H1 (cell line): Measurements from ENCODE around the gene LRRC4C. TPM values are rescaled to one million over a fixed set of nuclear protein-coding genes. Genes with fewer than 3 reads are reported as not detected.

Source experiments
- CTCF ChIA-PET: fragments of 300-600 bp; sonication (Branson Sonifier 250); formaldehyde crosslinking; loops from one replicate; lab custom pipeline; 2021; ENCODE audit not compliant: partially characterized antibody; lab: Charles Lee
- POLR2A ChIA-PET: fragments of 300-600 bp; sonication (Branson Sonifier 250); formaldehyde crosslinking; loops from one replicate; lab custom pipeline; 2021; ENCODE audit warnings: inconsistent platforms; ENCODE audit not compliant: partially characterized antibody; lab: Charles Lee
- DNase-seq, 2 experiments: peaks; one replicate each; pipeline versions ENCODE4 v3.0.0 to v3.0.0-alpha.2; 2010 to 2022; ENCODE audit warnings: low spot score in 2 of 2, low read depth in 1 of 2, mixed read lengths in 1 of 2
- FAIRE-seq: peaks from 2 replicates; lab custom pipeline; 2011; peaks lifted over from hg19 to GRCh38; lab: Jason Lieb, UNC
- H2AFZ ChIP-seq: 2 replicates; pipeline ENCODE4 v1.8.1; 2012; ENCODE audit warnings: low read length, inconsistent platforms
- H2AK5ac ChIP-seq: 2 replicates; pipeline ENCODE4 v1.6.1; 2013; ENCODE audit warnings: low read depth, low read length
- H2BK120ac ChIP-seq: replicated peaks from 2 replicates; pipeline ENCODE3; 2013; ENCODE audit warnings: low read depth, low read length, inconsistent platforms
- H2BK12ac ChIP-seq: 2 replicates; pipeline ENCODE4 v1.6.1; 2013; ENCODE audit warnings: low read depth, low read length
- H2BK15ac ChIP-seq: 2 replicates; pipeline ENCODE4 v1.6.1; 2013; ENCODE audit warnings: low read length
- H2BK20ac ChIP-seq: 2 replicates; pipeline ENCODE4 v1.6.1; 2013; ENCODE audit warnings: low read length
- H2BK5ac ChIP-seq: 2 replicates; pipeline ENCODE4 v1.6.1; 2013; ENCODE audit warnings: low read depth, low read length
- H3K14ac ChIP-seq: 2 replicates; pipeline ENCODE4 v1.6.1; 2013; ENCODE audit warnings: inconsistent platforms; ENCODE audit not compliant: insufficient read length
- H3K18ac ChIP-seq: 2 replicates; pipeline ENCODE4 v1.6.1; 2013; ENCODE audit warnings: low read length; ENCODE audit errors: extremely low read depth
- H3K23ac ChIP-seq: 2 replicates; pipeline ENCODE4 v1.6.1; 2013; ENCODE audit warnings: inconsistent platforms; ENCODE audit not compliant: insufficient read length
- H3K23me2 ChIP-seq: 2 replicates; pipeline ENCODE4 v1.6.1; 2013; ENCODE audit warnings: low read depth, low read length
- H3K27ac ChIP-seq: 2 replicates; pipeline ENCODE4 v1.6.1; 2011; ENCODE audit warnings: low read depth, low read length, inconsistent platforms
- H3K27me3 ChIP-seq, 4 experiments: replicated peaks in 1 of 4; 1 replicate in 1 of 4; 2 replicates in 3 of 4; pipeline versions ENCODE4 v1.6.1 to v1.8.1; 2011 to 2013; ENCODE audit warnings: low read length in 3 of 4, mild to moderate bottlenecking in 3 of 4, inconsistent platforms in 2 of 4, mixed read lengths in 2 of 4, moderate library complexity in 1 of 4; ENCODE audit not compliant: control insufficient read depth in 3 of 4, insufficient read depth in 3 of 4; ENCODE audit errors: extremely low read depth in 1 of 4
- H3K36me3 ChIP-seq, 4 experiments: 2 replicates each; pipeline versions ENCODE4 v1.6.1 to v1.8.1; 2011 to 2013; ENCODE audit warnings: mild to moderate bottlenecking in 4 of 4, low read length in 3 of 4, moderate library complexity in 2 of 4, control low read depth in 1 of 4, inconsistent platforms in 1 of 4; ENCODE audit not compliant: insufficient read depth in 4 of 4, control insufficient read depth in 2 of 4
- H3K4ac ChIP-seq: replicated peaks from 2 replicates; pipeline ENCODE3; 2013; ENCODE audit warnings: low read length, low read depth, mixed read lengths, inconsistent platforms; ENCODE audit not compliant: insufficient read length
- H3K4me1 ChIP-seq, 4 experiments: replicated peaks in 1 of 4; 1 replicate in 1 of 4; 2 replicates in 3 of 4; pipeline versions ENCODE4 v1.6.1 to v1.8.1; 2011 to 2013; ENCODE audit warnings: low read length in 3 of 4, inconsistent platforms in 2 of 4, mixed read lengths in 1 of 4; ENCODE audit not compliant: insufficient read depth in 4 of 4, control insufficient read depth in 3 of 4
- H3K4me2 ChIP-seq, 2 experiments: 2 replicates each; pipeline versions ENCODE4 v1.6.1 to v1.8.1; 2011 to 2013; ENCODE audit warnings: low read depth in 2 of 2, low read length in 2 of 2, control low read depth in 1 of 2, inconsistent platforms in 1 of 2, mild to moderate bottlenecking in 1 of 2; ENCODE audit not compliant: insufficient read depth in 1 of 2
- H3K4me3 ChIP-seq, 4 experiments: fragments of 200-600, 300-600 bp in 1 of 4; sonication (generic), shearing (Covaris generic), sonication (Bioruptor Twin) in 1 of 4; 2 replicates each; pipeline versions ENCODE4 v1.5.1 to v1.8.1; 2011 to 2016; ENCODE audit warnings: low read length in 4 of 4, low read depth in 3 of 4, control low read depth in 2 of 4, inconsistent platforms in 2 of 4, mild to moderate bottlenecking in 2 of 4, mixed read lengths in 1 of 4, moderate library complexity in 1 of 4; ENCODE audit not compliant: insufficient read depth in 2 of 4; ENCODE audit errors: extremely low read depth in 1 of 4
- H3K56ac ChIP-seq: replicated peaks from 2 replicates; pipeline ENCODE3; 2013; ENCODE audit warnings: low read depth, mild to moderate bottlenecking, mixed read lengths, low read length, inconsistent platforms; ENCODE audit not compliant: insufficient read length
- H3K79me1 ChIP-seq: 2 replicates; pipeline ENCODE4 v1.6.1; 2013; ENCODE audit warnings: low read depth, low read length, control low read depth
- H3K79me2 ChIP-seq, 2 experiments: 2 replicates each; pipeline versions ENCODE4 v1.6.1 to v1.8.1; 2012 to 2013; ENCODE audit warnings: low read length in 2 of 2, mild to moderate bottlenecking in 2 of 2, inconsistent platforms in 1 of 2; ENCODE audit not compliant: insufficient read depth in 2 of 2, control insufficient read depth in 1 of 2
- H3K9ac ChIP-seq, 4 experiments: replicated peaks in 1 of 4; 1 replicate in 1 of 4; 2 replicates in 3 of 4; pipeline versions ENCODE4 v1.6.1 to v1.8.1; 2011 to 2013; ENCODE audit warnings: low read depth in 3 of 4, low read length in 3 of 4, control low read depth in 2 of 4, mild to moderate bottlenecking in 2 of 4, moderate library complexity in 2 of 4, inconsistent platforms in 1 of 4; ENCODE audit errors: extremely low read depth in 1 of 4
- H3K9me3 ChIP-seq, 2 experiments: 2 replicates each; pipeline versions ENCODE4 v1.6.1 to v1.8.1; 2012 to 2013; ENCODE audit warnings: mild to moderate bottlenecking in 2 of 2, moderate library complexity in 2 of 2, control low read depth in 1 of 2, inconsistent platforms in 1 of 2, low read depth in 1 of 2, low read length in 1 of 2, mixed read lengths in 1 of 2; ENCODE audit not compliant: insufficient read depth in 2 of 2
- H4K20me1 ChIP-seq, 2 experiments: replicated peaks in 1 of 2; 2 replicates each; pipeline versions ENCODE3 to v1.8.1; 2011 to 2013; ENCODE audit warnings: inconsistent platforms in 2 of 2, low read length in 2 of 2, mild to moderate bottlenecking in 1 of 2; ENCODE audit not compliant: insufficient read depth in 2 of 2, control insufficient read depth in 1 of 2
- H4K5ac ChIP-seq: 2 replicates; pipeline ENCODE4 v1.6.1; 2013; ENCODE audit warnings: low read length, low read depth, mixed read lengths, inconsistent platforms; ENCODE audit not compliant: insufficient read length
- H4K8ac ChIP-seq: 2 replicates; pipeline ENCODE4 v1.8.0; 2013; ENCODE audit warnings: mild to moderate bottlenecking, moderate library complexity, low read length, inconsistent platforms; ENCODE audit not compliant: insufficient read depth; ENCODE audit errors: extremely low read depth
- H4K91ac ChIP-seq: replicated peaks from 2 replicates; pipeline ENCODE3; 2013; ENCODE audit warnings: low read length, mixed read lengths, inconsistent platforms; ENCODE audit not compliant: insufficient read length
- CHD1 ChIP-seq: IDR thresholded peaks from 2 replicates; pipeline ENCODE4 v1.6.1; 2012; ENCODE audit warnings: low read depth, low read length, improper control_type of control experiment
- CREB1 ChIP-seq: IDR thresholded peaks from 2 replicates; pipeline ENCODE4 v1.6.1; 2012; ENCODE audit warnings: inconsistent platforms
- EZH2 ChIP-seq: fragments of 200-600 bp; sonication (generic); IDR thresholded peaks from 2 replicates; pipeline ENCODE4 v1.7.1; 2012; ENCODE audit warnings: low read depth, mild to moderate bottlenecking, moderate library complexity, low read length, inconsistent platforms; ENCODE audit not compliant: severe bottlenecking
- RFX5 ChIP-seq: IDR thresholded peaks from 2 replicates; pipeline ENCODE4 v1.6.1; 2011; ENCODE audit warnings: low read depth, low read length, improper control_type of control experiment, borderline replicate concordance
- TCF12 ChIP-seq: IDR thresholded peaks from 2 replicates; pipeline ENCODE4 v1.6.1; 2011; ENCODE audit warnings: low read depth, mild to moderate bottlenecking, low read length
- WGBS, 2 experiments: shearing (Covaris generic) in 1 of 2; methylation state at CpG; one replicate each; pipeline versions ENCODE4 v1.1.6 to v1.1.7; 2013 to 2015; ENCODE audit warnings: low lambda C conversion rate in 2 of 2, mixed read lengths in 2 of 2, inconsistent platforms in 1 of 2, low coverage in 1 of 2, missing lambda C conversion rate in 1 of 2; ENCODE audit not compliant: insufficient replicate concordance in 2 of 2, insufficient coverage in 1 of 2, insufficient read length in 1 of 2; ENCODE audit errors: extremely low coverage in 1 of 2, missing lambda C conversion rate in 1 of 2; 5-methylcytosine and 5-hydroxymethylcytosine counted together
- polyA plus RNA-seq, 7 experiments: library from polyadenylated mRNA; depleted of rRNA in 3 of 7; stranded (reverse) in 5 of 7; unstranded in 2 of 7; fragments of >200 nt in 5 of 7; fragments of 200-250 nt in 2 of 7; gene quantifications; 1 replicate in 5 of 7; 2 replicates in 1 of 7; 4 replicates in 1 of 7; pipeline versions ENCODE4 v1.2.1 to v1.2.3, GENCODE V29; 2011 to 2013; ENCODE audit warnings: missing spikeins in 2 of 7, mixed read lengths in 2 of 7
- total RNA-seq: library from RNA; stranded (reverse); fragmentation: NEBNext Ultra II Directional; extraction: Animal tissue kit (Norgen Biotek cat#: 25700); gene quantifications from 2 replicates; pipeline ENCODE4 v1.2.1, GENCODE V29; 2021

Gene LRRC4C
- total and polyA plus RNA-seq, 2 of the 8 experiments (the other 6 are each of a cell fraction or from before 2014, with no cell fraction given), result 0.23 to 2.2 TPM

- Histone ChIP-seq H3K56ac (no peak overlapping the region), H3K23me2 (no peaks in the 10 kb centered on the region), H2AFZ (no peak overlapping the region), H2BK120ac (no peak overlapping the region), H3K9me3 (no peaks in the 10 kb centered on the region), H3K4me3 (no peak overlapping the region), H3K4ac (no peak overlapping the region), H2BK5ac (no peak overlapping the region), H3K18ac (no peak overlapping the region), H4K5ac (no peak overlapping the region), H4K20me1 (no peaks in the 10 kb centered on the region), H3K36me3 (no peaks in the 10 kb centered on the region), H3K79me2 (no peaks in the 10 kb centered on the region), H3K79me1 (no peaks in the 10 kb centered on the region), H3K27me3 (no peaks in the 10 kb centered on the region), H3K9ac (no peak overlapping the region), H2BK20ac (no peak overlapping the region), H4K8ac (no peak overlapping the region), H3K4me2 (no peak overlapping the region), H3K14ac (no peak overlapping the region), H3K27ac (no peak overlapping the region), H2BK12ac (no peak overlapping the region), H4K91ac (no peak overlapping the region), H3K23ac (no peak overlapping the region), H3K4me1 (peaks cover 0 to 17% (median 10%) of the 10 kb centered on the region in 4 experiments; a peak in 5 of 7 replicates), H2AK5ac (no peak overlapping the region), H2BK15ac (no peak overlapping the region)
- no peak for TF ChIP-seq TCF12
- TF ChIP-seq CREB1, result no peak
- no peak for TF ChIP-seq EZH2
- TF ChIP-seq RFX5, result no peak
- TF ChIP-seq CHD1, result no peak
- FAIRE-seq (no peak), DNase-seq (no peak)
- WGBS, 2 experiments, result 92% methylated on average over 3 of the region's 3 CpGs; no CpG with 5 or more reads in 1 of the 2 experiments
- CTCF ChIA-PET, result no interaction called here
- POLR2A ChIA-PET, result no interaction called here
Observed at GRCh38 chr11:41389623-41390130, 69.8 kb downstream of the LRRC4C start.
